BLaER1 (cell line): ENCODE data around the gene LRRC47.

Experiments
- H3K27ac ChIP-seq: shearing (Covaris generic); formaldehyde crosslinking; 2 replicates; pipeline ENCODE4 v1.8.1; 2022
- H3K27me3 ChIP-seq: shearing (Covaris generic); formaldehyde crosslinking; 2 replicates; pipeline ENCODE4 v1.8.1; 2022
- H3K36me3 ChIP-seq: shearing (Covaris generic); formaldehyde crosslinking; 2 replicates; pipeline ENCODE4 v1.8.1; 2022
- H3K4me1 ChIP-seq: shearing (Covaris generic); formaldehyde crosslinking; 2 replicates; pipeline ENCODE4 v1.8.1; 2022
- H3K4me2 ChIP-seq: shearing (Covaris generic); formaldehyde crosslinking; 2 replicates; pipeline ENCODE4 v1.8.1; 2022
- H3K4me3 ChIP-seq: shearing (Covaris generic); formaldehyde crosslinking; 2 replicates; pipeline ENCODE4 v1.8.1; 2022
- H3K9ac ChIP-seq: shearing (Covaris generic); formaldehyde crosslinking; 2 replicates; pipeline ENCODE4 v1.8.1; 2022
- H3K9me3 ChIP-seq: shearing (Covaris generic); formaldehyde crosslinking; 2 replicates; pipeline ENCODE4 v1.8.1; 2022
- H4K20me1 ChIP-seq: shearing (Covaris generic); formaldehyde crosslinking; 2 replicates; pipeline ENCODE4 v1.8.1; 2022
- Cebpa-rat ChIP-seq: shearing (Covaris generic); IDR thresholded peaks from 2 replicates; pipeline ENCODE4 v1.8.1; 2022

LRRC47 gene

DNA sequence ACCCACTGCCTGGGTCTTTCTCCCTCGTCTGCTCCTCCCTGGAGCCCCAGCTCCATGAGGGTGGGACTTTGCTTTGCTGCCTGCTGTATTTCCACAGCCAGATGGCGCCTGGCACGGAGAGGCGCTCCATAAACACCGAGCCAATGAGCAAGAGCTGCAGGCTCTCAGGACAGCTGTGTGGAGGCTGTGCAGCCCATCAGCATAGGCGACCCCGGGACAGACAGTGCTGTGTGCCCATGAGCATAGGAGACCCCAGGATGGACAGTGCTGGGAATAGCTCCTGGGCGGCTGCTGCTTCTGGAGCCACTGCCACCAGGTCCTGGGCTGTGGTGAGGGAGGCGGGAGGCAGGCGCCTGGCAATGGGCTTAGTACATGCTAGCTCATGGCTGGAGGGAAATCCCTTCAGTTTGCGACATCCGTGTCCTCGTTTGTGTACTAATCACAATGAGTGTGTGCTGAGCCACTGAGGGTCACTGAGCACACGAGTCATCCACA, 31.6 kb upstream of the LRRC47 start:
- Histone ChIP-seq H3K4me1 (peaks cover 15% of the 10 kb centered on the region), H3K4me3 (no peak overlapping the region), H3K36me3 (peaks cover 94% of the 10 kb centered on the region), H3K9ac (no peak overlapping the region), H3K4me2 (no peak overlapping the region), H3K27ac (no peak overlapping the region), H3K9me3 (no peaks in the 10 kb centered on the region), H3K27me3 (no peaks in the 10 kb centered on the region), H4K20me1 (no peaks in the 10 kb centered on the region)
- no peak for TF ChIP-seq Cebpa-rat

DNA sequence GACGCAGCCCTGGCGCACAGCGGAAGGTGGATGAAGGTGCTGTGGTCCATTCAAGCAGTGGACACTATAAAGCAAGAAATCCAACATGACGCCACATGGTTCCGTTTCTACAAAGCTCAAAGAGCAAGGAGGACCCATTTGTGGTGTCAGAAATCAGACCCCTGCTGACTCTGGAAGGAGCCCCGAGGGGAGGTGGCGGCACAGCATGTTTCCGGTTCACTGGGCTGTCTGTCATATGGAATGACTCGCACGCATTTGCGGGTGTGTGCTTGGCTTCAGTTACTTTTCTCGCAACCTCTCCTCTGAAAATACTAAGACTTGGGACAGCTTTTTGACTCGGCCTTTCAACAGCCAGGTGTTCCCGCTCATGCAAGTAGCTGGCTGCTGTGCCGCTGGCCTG, 29.1 kb upstream of the LRRC47 start:
- no peaks in the 10 kb centered on the region for H3K9me3 ChIP-seq
- no peak overlapping the region for H3K4me3 ChIP-seq
- peaks cover 37% of the 10 kb centered on the region for H3K4me1 ChIP-seq
- H4K20me1 ChIP-seq: no peaks in the 10 kb centered on the region
- no peak overlapping the region for H3K27ac ChIP-seq
- no peak for TF ChIP-seq Cebpa-rat
- no peaks in the 10 kb centered on the region for H3K27me3 ChIP-seq
- no peak overlapping the region for H3K9ac ChIP-seq
- peaks cover 98% of the 10 kb centered on the region for H3K36me3 ChIP-seq
- peak overlapping the region; percentile 60 for H3K4me2 ChIP-seq

DNA sequence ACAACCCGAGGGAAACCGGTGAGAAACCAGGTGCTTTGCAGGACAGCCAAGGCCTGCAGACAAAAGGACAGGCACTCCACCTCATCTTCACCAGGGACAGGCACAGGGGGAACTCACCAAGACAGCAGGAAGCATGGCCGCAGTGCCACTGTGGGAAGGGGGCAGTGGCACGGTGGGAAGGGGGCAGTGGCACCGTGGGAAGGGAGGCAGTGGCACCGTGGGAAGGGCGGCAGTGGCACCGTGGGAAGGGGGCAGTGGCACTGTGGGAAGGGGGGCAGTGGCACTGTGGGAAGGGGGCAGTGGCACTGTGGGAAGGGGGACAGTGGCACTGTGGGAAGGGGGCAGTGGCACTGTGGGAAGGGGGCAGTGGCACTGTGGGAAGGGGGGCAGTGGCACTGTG, 28.4 kb upstream of the LRRC47 start:
- H3K4me3 ChIP-seq: no peak overlapping the region
- TF ChIP-seq Cebpa-rat: no peak
- peaks cover 44% of the 10 kb centered on the region for H3K4me1 ChIP-seq
- H3K4me2 ChIP-seq: no peak overlapping the region
- peaks cover 98% of the 10 kb centered on the region for H3K36me3 ChIP-seq
- no peak overlapping the region for H3K9ac ChIP-seq
- no peaks in the 10 kb centered on the region for H3K27me3 ChIP-seq
- H3K27ac ChIP-seq: no peak overlapping the region
- H4K20me1 ChIP-seq: no peaks in the 10 kb centered on the region
- H3K9me3 ChIP-seq: no peaks in the 10 kb centered on the region

DNA sequence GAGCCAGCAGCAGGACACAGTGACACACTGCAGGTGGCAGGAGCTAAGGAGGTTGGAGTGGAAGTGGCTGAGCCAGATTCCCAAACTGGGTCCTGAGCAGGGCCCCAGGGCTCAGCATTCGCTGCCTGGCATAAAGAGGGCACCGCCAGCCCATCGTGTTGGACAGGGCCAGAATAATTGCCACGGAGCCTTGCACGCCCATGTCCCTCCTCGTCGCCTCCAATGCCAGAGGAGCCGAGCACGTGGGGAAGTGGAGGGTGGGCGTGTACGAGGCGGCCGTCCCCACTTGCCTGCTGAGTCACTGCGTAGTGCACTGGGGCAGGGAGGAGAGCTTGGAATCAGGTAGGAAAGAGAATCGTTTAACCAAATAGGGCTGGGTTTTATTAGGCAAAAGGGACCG, 26.1 kb upstream of the LRRC47 start:
- no peaks in the 10 kb centered on the region for H3K9me3 ChIP-seq
- H3K27me3 ChIP-seq: no peaks in the 10 kb centered on the region
- no peaks in the 10 kb centered on the region for H4K20me1 ChIP-seq
- peaks cover 86% of the 10 kb centered on the region for H3K36me3 ChIP-seq
- H3K4me2 ChIP-seq: peak overlapping the region; percentile 79
- H3K4me1 ChIP-seq: peaks cover 45% of the 10 kb centered on the region
- peak overlapping the region; percentile 68 for H3K27ac ChIP-seq
- H3K9ac ChIP-seq: peak overlapping the region; percentile 48; the same call in 1 of the 2 replicates
- no peak overlapping the region for H3K4me3 ChIP-seq
- no peak for TF ChIP-seq Cebpa-rat

DNA sequence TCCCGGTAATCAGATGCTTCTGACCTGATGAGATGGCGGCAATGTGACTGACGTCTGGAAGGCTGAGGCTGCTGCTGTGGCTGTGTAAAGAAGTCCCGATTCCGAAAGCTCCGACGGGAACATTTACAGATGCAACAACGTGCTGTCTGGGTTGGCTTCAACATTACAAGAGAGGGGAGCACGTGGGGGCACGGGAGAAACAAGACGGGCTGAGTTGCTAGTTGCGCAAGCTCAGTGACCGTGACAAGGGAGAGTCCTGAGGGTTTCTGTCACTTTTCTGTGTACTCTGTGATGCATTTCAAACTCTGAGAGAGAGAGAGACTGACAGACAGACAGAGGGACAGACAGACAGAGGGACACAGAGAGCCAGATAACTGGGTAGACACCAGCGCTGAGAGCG, 25.6 kb upstream of the LRRC47 start:
- Histone ChIP-seq H3K9ac (peak overlapping the region; percentile 48), H3K9me3 (no peaks in the 10 kb centered on the region), H3K4me1 (peaks cover 45% of the 10 kb centered on the region), H3K4me2 (peak overlapping the region; percentile 79), H4K20me1 (no peaks in the 10 kb centered on the region), H3K4me3 (no peak overlapping the region), H3K27me3 (no peaks in the 10 kb centered on the region), H3K36me3 (peaks cover 84% of the 10 kb centered on the region), H3K27ac (peak overlapping the region; percentile 68)
- TF ChIP-seq Cebpa-rat: peak; percentile 74

DNA sequence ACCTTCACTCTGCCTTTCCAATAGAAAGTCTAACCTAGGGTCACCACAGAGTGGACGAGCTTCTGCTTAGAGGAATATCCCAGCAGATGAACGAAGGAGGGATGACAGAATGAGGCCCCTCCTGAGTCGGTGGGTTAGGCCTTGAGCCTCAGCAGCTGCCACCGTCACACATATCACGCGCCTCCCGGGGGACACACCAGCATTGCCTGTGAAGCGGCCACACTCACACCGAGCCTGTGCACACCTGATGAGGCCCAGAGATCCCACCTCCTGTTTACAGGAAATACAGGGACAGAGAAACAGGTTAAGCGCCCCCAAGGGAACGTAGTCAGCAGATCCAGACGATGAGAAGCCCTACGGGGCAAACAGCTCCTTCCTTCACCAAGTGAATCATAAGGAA, 25.1 kb upstream of the LRRC47 start:
- H3K27me3 ChIP-seq: no peaks in the 10 kb centered on the region
- peak overlapping the region; percentile 48 for H3K9ac ChIP-seq
- H3K4me2 ChIP-seq: peak overlapping the region; percentile 79
- H3K27ac ChIP-seq: peak overlapping the region; percentile 68
- H3K4me3 ChIP-seq: no peak overlapping the region
- no peak for TF ChIP-seq Cebpa-rat
- peaks cover 84% of the 10 kb centered on the region for H3K36me3 ChIP-seq
- H3K4me1 ChIP-seq: peaks cover 45% of the 10 kb centered on the region
- no peaks in the 10 kb centered on the region for H3K9me3 ChIP-seq
- no peaks in the 10 kb centered on the region for H4K20me1 ChIP-seq

DNA sequence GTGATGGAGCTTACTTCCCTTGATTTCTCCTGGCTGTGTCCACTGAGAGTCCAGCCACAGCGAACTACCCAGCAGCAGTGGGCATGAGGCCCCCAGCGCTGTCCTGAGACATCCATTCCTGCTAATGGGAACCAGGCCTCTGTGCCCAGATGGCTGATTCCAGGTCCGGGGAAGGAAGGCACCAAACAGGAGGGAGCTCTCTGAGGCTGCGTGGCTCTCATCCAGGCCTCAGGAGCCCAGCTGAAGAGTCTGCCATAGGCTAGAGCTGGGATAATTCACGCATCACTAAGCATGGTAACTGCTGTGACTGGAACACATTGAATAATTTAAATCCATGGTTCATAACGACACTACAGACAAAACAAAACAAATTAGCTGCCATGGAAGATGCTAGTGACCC, 24.7 kb upstream of the LRRC47 start:
- H3K27ac ChIP-seq: peak overlapping the region; percentile 68
- peaks cover 84% of the 10 kb centered on the region for H3K36me3 ChIP-seq
- H3K27me3 ChIP-seq: no peaks in the 10 kb centered on the region
- no peaks in the 10 kb centered on the region for H3K9me3 ChIP-seq
- peaks cover 41% of the 10 kb centered on the region for H3K4me1 ChIP-seq
- H3K4me3 ChIP-seq: 0 out of 2 replicates have a peak overlapping the region, but pooled peaks have one; percentile 21
- H4K20me1 ChIP-seq: no peaks in the 10 kb centered on the region
- TF ChIP-seq Cebpa-rat: no peak
- H3K4me2 ChIP-seq: peak overlapping the region; percentile 79
- H3K9ac ChIP-seq: peak overlapping the region; percentile 48

DNA sequence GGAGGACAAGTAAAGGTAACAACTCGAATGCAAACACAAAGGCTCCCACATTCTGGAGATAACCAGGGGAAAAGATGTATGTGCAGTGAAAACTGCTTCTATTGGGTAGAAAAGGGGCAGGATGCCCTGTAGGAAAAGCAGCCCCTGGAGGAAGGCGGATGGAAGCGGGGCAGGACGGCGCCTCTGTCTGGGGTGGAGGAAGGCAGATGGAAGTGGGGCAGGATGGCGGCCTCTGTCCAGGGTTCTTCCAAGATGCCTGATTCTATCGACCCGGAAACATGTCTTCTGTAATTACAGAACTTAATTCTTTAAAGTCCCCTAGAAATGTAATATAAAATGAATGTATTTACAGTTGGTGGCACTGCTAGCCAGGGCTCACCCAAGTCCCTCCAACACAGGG, 24.0 kb upstream of the LRRC47 start:
- peaks cover 34% of the 10 kb centered on the region for H3K4me1 ChIP-seq
- peak overlapping the region; percentile 79 for H3K4me2 ChIP-seq
- no peak for TF ChIP-seq Cebpa-rat
- no peaks in the 10 kb centered on the region for H4K20me1 ChIP-seq
- H3K9ac ChIP-seq: peak overlapping the region; percentile 48
- no peaks in the 10 kb centered on the region for H3K27me3 ChIP-seq
- H3K27ac ChIP-seq: peak overlapping the region; percentile 68
- H3K4me3 ChIP-seq: 0 out of 2 replicates have a peak overlapping the region, but pooled peaks have one; percentile 21
- H3K36me3 ChIP-seq: peaks cover 84% of the 10 kb centered on the region
- H3K9me3 ChIP-seq: no peaks in the 10 kb centered on the region

DNA sequence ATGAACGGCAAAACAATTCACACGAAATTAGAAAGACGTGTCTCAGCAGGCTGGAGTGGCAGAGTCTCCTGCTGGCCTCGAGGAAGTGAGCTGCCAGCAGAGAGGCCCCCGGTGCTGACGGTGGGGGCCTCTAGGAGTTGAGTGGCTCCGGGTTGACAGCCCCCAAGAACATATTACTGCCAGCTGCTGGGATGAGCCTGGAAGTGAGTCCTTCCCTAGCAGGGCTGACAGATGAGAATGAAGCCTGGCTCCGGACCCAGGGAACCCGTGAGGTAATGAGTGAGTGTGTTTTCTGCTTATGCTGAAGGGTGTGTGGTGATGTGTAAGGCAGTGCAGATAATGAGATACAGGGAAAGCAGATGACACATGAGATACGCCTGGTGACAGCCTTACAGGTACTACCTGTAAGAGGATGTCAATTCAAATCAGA, 23.5 kb upstream of the LRRC47 start:
- H4K20me1 ChIP-seq: no peaks in the 10 kb centered on the region
- no peak overlapping the region for H3K9ac ChIP-seq
- TF ChIP-seq Cebpa-rat: no peak
- no peaks in the 10 kb centered on the region for H3K9me3 ChIP-seq
- H3K4me3 ChIP-seq: no peak overlapping the region
- peaks cover 86% of the 10 kb centered on the region for H3K36me3 ChIP-seq
- no peak overlapping the region for H3K4me2 ChIP-seq
- peaks cover 31% of the 10 kb centered on the region for H3K4me1 ChIP-seq
- H3K27me3 ChIP-seq: no peaks in the 10 kb centered on the region
- no peak overlapping the region for H3K27ac ChIP-seq

DNA sequence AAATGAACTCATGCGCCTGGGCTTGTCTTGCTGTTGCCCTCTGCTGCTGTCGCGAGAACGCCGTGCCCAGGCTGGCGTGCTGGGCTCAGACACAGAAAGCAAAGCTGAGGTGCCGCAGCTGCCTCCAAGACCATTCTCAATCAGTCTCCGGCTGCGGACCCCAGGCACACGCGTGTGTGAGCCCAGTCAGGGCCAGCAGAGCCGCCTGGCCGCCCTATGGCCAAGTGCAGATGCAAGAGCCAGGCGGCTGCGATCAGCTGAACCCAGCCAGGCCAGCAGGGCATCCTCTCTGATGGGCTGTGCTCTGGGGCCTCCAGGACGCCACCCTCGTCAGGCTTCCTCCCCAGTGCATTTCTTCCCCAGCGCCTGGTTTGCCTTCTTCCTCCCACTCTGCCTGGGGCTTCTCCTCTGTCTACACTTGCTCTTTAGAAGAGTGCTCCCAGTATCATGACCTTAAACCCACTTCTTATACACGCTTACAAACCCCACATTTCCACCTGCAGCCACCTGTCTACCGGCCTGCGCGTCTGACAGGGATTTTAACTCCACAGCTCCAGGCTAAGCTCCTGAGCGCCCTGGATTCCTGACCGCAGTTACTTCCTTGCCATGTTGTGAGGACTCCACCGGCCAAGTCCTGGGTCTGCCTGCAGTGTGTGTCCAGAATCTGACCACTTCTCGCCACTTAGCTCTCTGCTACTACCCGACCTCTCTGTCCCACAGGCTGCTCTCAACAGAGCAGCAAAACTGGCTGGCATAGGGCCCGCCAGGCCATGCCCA, 21.7 kb upstream of the LRRC47 start:
- Histone ChIP-seq H3K27ac (no peak overlapping the region), H3K9me3 (no peaks in the 10 kb centered on the region), H3K27me3 (no peaks in the 10 kb centered on the region), H3K4me3 (no peak overlapping the region), H3K36me3 (peaks cover 82% of the 10 kb centered on the region), H3K4me2 (no peak overlapping the region), H4K20me1 (no peaks in the 10 kb centered on the region), H3K9ac (no peak overlapping the region), H3K4me1 (peaks cover 31% of the 10 kb centered on the region)
- TF ChIP-seq Cebpa-rat: no peak
